Neural progenitor cell (in vitro differentiated cells): ENCODE results near the gene RPTN.

Source experiments
- EZH2 ChIP-seq: fragments of 200-600 bp; sonication (generic); IDR thresholded peaks from 2 replicates; pipeline ENCODE4 v1.6.1; 2017; ENCODE audit warnings: antibody characterized with exemption, mild to moderate bottlenecking, moderate library complexity
- EZH2phosphoT487 ChIP-seq: fragments of 200-600 bp; sonication (generic); IDR thresholded peaks from 2 replicates; pipeline ENCODE4 v1.6.1; 2017; ENCODE audit warnings: antibody characterized with exemption
- TF ChIP-seq, protein P1 (sequence below): fragments of 200-600 bp; sonication (generic); IDR thresholded peaks from 2 replicates; pipeline ENCODE4 v1.5.1; 2017; ENCODE audit warnings: antibody characterized with exemption, mild to moderate bottlenecking

DNA sequence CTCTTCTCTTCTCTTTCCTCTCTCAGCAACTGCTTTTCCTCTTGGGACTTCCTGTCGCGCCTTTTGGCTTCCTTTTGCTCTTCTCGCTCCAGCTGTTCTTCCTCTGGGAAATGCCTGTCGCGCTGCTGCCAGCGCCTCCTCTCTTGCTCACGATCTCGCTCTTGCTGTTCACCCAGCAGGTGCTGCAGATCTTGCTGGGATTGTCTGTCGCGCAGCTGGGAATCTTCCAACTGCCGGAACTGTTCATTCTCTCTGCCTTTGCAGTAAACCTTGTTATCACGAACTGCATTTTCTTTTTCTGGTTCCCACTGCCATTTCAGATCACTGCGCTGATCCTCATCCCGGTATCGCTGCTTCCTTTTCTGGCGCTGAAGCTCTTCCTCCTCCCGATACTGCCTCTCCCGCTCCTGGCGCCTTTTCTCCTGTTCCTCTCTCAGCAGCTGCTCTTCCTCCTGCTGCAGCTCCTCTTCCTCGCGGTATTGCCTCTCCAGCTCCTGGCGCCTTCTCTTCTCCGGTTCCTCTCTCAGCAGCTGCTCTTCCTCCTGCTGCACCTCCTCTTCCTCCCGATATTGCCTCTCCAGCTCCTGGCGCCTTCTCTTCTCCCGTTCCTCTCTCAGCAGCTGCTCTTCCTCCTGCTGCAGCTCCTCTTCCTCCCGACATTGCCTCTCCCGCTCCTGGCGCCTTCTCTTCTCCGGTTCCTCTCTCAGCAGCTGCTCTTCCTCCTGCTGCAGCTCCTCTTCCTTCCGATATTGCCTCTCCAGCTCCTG lies 49.6 kb downstream of the RPTN start:
- TF ChIP-seq, protein P1, sequence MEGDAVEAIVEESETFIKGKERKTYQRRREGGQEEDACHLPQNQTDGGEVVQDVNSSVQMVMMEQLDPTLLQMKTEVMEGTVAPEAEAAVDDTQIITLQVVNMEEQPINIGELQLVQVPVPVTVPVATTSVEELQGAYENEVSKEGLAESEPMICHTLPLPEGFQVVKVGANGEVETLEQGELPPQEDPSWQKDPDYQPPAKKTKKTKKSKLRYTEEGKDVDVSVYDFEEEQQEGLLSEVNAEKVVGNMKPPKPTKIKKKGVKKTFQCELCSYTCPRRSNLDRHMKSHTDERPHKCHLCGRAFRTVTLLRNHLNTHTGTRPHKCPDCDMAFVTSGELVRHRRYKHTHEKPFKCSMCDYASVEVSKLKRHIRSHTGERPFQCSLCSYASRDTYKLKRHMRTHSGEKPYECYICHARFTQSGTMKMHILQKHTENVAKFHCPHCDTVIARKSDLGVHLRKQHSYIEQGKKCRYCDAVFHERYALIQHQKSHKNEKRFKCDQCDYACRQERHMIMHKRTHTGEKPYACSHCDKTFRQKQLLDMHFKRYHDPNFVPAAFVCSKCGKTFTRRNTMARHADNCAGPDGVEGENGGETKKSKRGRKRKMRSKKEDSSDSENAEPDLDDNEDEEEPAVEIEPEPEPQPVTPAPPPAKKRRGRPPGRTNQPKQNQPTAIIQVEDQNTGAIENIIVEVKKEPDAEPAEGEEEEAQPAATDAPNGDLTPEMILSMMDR: no peak
- TF ChIP-seq EZH2 (peak; percentile 28), EZH2phosphoT487 (no peak)
